Common myeloid progenitor, CD34-positive (primary cell): ENCODE results near the gene PAPSS1.

Experiments
- CTCF ChIA-PET: fragments of 350-600 bp; sonication (Branson Sonifier 250); formaldehyde crosslinking; loops from one replicate; lab custom pipeline; 2021; ENCODE audit warnings: antibody characterized with exemption; lab: Charles Lee
- POLR2A ChIA-PET: fragments of 350-600 bp; sonication (Branson Sonifier 250); formaldehyde crosslinking; loops from one replicate; lab custom pipeline; 2021; ENCODE audit warnings: antibody characterized with exemption; lab: Charles Lee
- DNase-seq, 3 donors: peaks; one replicate each; pipeline versions ENCODE4 v3.0.0 to v3.0.0-alpha.2; 2013
- H3K27ac ChIP-seq, 2 experiments: 1 replicate in 1 of 2; 2 replicates in 1 of 2; pipeline ENCODE4 v1.7.0; 2013; ENCODE audit warnings: inconsistent platforms in 2 of 2, low read length in 2 of 2, mild to moderate bottlenecking in 2 of 2, low read depth in 1 of 2, moderate library complexity in 1 of 2; ENCODE audit not compliant: severe bottlenecking in 2 of 2, insufficient read depth in 1 of 2, poor library complexity in 1 of 2
- H3K27me3 ChIP-seq, 5 experiments: replicated peaks in 2 of 5; 1 replicate in 3 of 5; 2 replicates in 2 of 5; pipeline versions ENCODE4 v1.6.1 to v1.7.0; 2013; ENCODE audit warnings: low read length in 4 of 5, mild to moderate bottlenecking in 2 of 5, moderate library complexity in 2 of 5, inconsistent platforms in 1 of 5; ENCODE audit not compliant: insufficient read depth in 5 of 5, control insufficient read depth in 4 of 5
- H3K36me3 ChIP-seq, 4 experiments: 1 replicate in 2 of 4; 2 replicates in 2 of 4; pipeline versions ENCODE4 v1.6.1 to v1.7.0; 2013; ENCODE audit warnings: low read length in 3 of 4, control low read depth in 1 of 4, mild to moderate bottlenecking in 1 of 4; ENCODE audit not compliant: control insufficient read depth in 4 of 4, insufficient read depth in 4 of 4
- H3K4me1 ChIP-seq, 4 experiments: 1 replicate in 3 of 4; 2 replicates in 1 of 4; pipeline versions ENCODE4 v1.6.1 to v1.7.1; 2013; ENCODE audit warnings: low read length in 3 of 4, mild to moderate bottlenecking in 3 of 4, control low read depth in 1 of 4, inconsistent platforms in 1 of 4, moderate library complexity in 1 of 4; ENCODE audit not compliant: control insufficient read depth in 4 of 4, insufficient read depth in 4 of 4; ENCODE audit errors: control extremely low read depth in 1 of 4
- H3K4me3 ChIP-seq, 7 experiments: 1 replicate in 4 of 7; 2 replicates in 3 of 7; pipeline versions ENCODE4 v1.5.1 to v1.7.0; 2013; ENCODE audit warnings: mild to moderate bottlenecking in 7 of 7, low read length in 6 of 7, moderate library complexity in 6 of 7, inconsistent platforms in 2 of 7, low read depth in 2 of 7, control low read depth in 1 of 7; ENCODE audit not compliant: insufficient read depth in 4 of 7, control insufficient read depth in 1 of 7; ENCODE audit errors: extremely low read depth in 1 of 7
- H3K9me3 ChIP-seq, 5 experiments: 1 replicate in 4 of 5; 2 replicates in 1 of 5; pipeline versions ENCODE4 v1.6.1 to v1.7.1; 2013; ENCODE audit warnings: low read length in 4 of 5, mild to moderate bottlenecking in 2 of 5, inconsistent platforms in 1 of 5, low read depth in 1 of 5, moderate library complexity in 1 of 5; ENCODE audit not compliant: control insufficient read depth in 4 of 5, insufficient read depth in 2 of 5; ENCODE audit errors: control extremely low read depth in 1 of 5
- WGBS: methylation state at CpG from one replicate; pipeline ENCODE4 v1.1.5; 2013; ENCODE audit not compliant: insufficient coverage; 5-methylcytosine and 5-hydroxymethylcytosine counted together

The PAPSS1 gene

DNA sequence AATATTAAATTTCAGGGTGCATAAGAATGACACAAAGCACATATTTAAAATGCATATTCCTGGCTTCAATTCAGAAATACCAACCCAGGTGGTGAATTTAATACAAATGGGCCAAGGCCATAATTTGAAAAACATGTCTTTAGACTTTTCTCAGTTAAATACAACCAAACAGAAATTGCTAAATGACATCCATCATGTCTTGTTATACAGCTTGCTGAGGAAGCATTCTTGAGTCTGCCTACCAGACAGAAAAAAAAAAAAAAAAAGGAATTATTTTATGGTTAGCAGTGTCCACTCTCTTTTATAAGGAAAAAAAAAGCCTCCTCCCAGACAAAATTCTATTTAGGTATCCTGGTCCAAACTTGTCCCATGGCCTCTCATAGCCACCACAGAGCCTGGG lies 119.1 kb downstream of the PAPSS1 start:
- POLR2A ChIA-PET = no interaction called here
- CTCF ChIA-PET = no interaction called here
- H3K27ac ChIP-seq = no peak overlapping the region

DNA sequence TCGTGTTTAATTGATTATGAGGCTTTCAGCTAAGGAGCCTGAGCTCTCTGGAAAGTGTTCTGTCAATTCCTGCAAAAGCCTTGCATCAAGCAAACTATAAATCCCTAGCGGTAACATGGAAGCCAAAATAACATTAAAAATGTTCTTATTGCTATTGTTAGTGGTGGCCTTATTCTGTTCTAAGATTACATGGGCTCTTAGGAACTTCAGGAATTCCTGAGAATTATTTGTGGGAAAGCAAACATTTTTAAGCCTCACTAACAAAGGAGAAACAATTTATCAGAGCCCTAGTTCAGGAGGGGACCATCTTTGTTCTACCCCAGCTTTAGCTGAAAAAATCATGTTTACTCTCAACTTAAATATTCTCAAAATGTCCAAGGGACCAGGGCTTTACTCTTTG lies 119.6 kb downstream of the PAPSS1 start:
- Histone ChIP-seq H3K27ac (no peak overlapping the region), H3K27me3 (no peaks in the 10 kb centered on the region), H3K4me1 (no peaks in the 10 kb centered on the region), H3K4me3 (no peak overlapping the region), H3K36me3 (no peaks in the 10 kb centered on the region), H3K9me3 (no peaks in the 10 kb centered on the region)
- no peak for DNase-seq
- ChIA-PET CTCF (interaction anchor here (1.1 kb wide), 1 partner anchor 27 kb away, joined by 3 read pairs; no protein-coding TSS in a partner anchor), POLR2A (no interaction called here)
- WGBS = 100% methylated on average over 1 of the region's 2 CpGs

More for the DNA sequence above, 119.1 kb downstream of the PAPSS1 start:
- no peaks in the 10 kb centered on the region for H3K36me3 ChIP-seq
- no peak overlapping the region for H3K4me3 ChIP-seq
- no peaks in the 10 kb centered on the region for H3K4me1 ChIP-seq
- no peak for DNase-seq
- H3K27me3 ChIP-seq = no peaks in the 10 kb centered on the region
- no peaks in the 10 kb centered on the region for H3K9me3 ChIP-seq

DNA sequence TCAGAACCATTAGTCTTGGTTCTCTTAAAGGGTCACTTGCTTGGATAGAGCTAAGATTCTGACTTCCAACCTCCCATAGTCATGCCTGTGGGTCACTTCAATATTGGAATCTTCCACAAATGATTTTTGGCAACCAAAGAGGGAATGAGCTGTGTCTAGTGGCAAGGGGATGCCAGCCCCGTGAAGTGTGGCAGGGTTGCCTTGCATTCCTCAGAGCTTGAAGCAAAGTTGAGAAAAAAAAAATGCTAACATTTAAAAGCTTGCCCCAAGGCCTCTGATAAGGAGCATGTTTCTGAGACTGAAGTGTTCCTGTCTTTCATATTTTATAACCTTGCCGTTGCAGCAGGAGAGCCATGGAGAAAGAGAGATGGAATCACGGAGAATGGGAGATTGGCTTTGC lies 120.2 kb downstream of the PAPSS1 start:
- Histone ChIP-seq H3K27me3 (no peaks in the 10 kb centered on the region), H3K4me1 (no peaks in the 10 kb centered on the region), H3K36me3 (no peaks in the 10 kb centered on the region), H3K4me3 (no peak overlapping the region), H3K27ac (no peak overlapping the region), H3K9me3 (no peaks in the 10 kb centered on the region)
- ChIA-PET CTCF (interaction anchor here (1.1 kb wide), 1 partner anchor 28 kb away, joined by 3 read pairs; no protein-coding TSS in a partner anchor), POLR2A (no interaction called here)
- WGBS = 93% methylated on average over 3 of the region's 3 CpGs
- DNase-seq = no peak

DNA sequence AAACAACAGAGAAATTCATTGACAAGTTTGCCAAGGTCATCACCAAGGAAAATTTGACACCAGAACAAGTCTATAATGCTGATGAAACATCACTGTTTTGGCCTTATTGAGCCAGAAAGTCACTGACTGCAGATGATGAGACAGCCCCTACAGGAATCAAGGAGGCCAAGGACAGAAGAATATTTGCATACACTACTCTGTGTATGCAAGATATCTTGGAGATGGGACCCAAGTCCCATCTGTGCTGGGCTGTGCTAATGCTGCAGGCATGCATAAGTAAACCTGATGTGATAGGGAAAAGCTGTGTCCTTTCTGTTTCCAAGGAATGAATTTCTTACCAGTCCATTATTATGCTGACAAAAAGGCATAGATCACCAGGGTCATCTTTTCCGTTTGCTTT lies 126.8 kb downstream of the PAPSS1 start:
- WGBS = 100% methylated on average over 1 of the region's 1 CpG
- Histone ChIP-seq H3K4me3 (no peak overlapping the region), H3K27me3 (no peaks in the 10 kb centered on the region), H3K4me1 (peaks cover 0 to 3% (median 0%) of the 10 kb centered on the region in 4 experiments), H3K9me3 (peaks cover 2 to 24% (median 5%) of the 10 kb centered on the region in 5 experiments), H3K36me3 (no peaks in the 10 kb centered on the region), H3K27ac (no peak overlapping the region)
- ChIA-PET POLR2A (no interaction called here), CTCF (no interaction called here)
- DNase-seq = no peak

DNA sequence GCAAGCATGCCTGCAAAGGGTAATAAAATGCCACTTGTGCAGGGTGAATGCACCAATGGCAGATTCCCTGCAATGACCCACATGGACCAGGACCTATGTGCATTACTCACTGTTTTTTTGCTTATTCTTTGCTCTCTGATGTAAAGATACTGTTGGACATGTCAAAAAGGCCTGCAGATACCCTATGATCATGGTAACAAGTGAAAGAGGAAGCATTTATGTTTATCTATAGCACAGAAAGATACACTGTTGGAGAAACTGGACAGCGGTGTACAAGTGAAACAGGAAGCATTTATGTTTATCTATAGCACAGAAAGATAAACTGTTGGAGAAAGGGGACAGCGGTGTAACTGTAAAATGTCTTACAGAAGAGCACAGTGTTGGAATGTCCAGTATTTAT lies 127.5 kb downstream of the PAPSS1 start:
- peak in 1 of 3 donors; percentile 26 for DNase-seq
- Histone ChIP-seq H3K27me3 (no peaks in the 10 kb centered on the region), H3K9me3 (peaks cover 2 to 29% (median 5%) of the 10 kb centered on the region in 5 experiments), H3K4me1 (peaks cover 0 to 3% (median 0%) of the 10 kb centered on the region in 4 experiments), H3K36me3 (no peaks in the 10 kb centered on the region), H3K27ac (no peak overlapping the region), H3K4me3 (no peak overlapping the region)
- WGBS = 80% methylated on average over 2 of the region's 2 CpGs
- ChIA-PET POLR2A (no interaction called here), CTCF (no interaction called here)

DNA sequence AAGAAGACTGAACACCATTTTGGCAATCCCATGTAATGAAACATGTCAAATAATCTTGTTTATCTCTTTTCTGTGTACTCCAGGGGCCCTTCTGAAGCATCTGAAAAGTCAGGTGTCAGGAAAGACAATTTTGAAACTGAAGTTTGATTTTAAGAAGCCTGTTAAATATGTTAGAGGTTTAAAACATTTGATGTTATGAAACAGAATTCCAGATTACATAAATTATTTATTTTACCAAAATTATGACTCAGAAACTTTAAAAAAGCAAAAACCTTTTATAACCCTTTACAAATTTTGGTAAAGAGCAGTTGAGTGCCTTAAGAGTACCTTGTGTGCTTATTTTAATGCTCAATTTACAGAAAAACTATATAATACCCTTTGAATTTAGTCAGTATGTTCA lies 130.8 kb downstream of the PAPSS1 start:
- H3K4me3 ChIP-seq = no peak overlapping the region
- ChIA-PET CTCF (no interaction called here), POLR2A (no interaction called here)
- DNase-seq = no peak
- peaks cover 0 to 3% (median 0%) of the 10 kb centered on the region in 4 experiments for H3K4me1 ChIP-seq
- no peaks in the 10 kb centered on the region for H3K36me3 ChIP-seq
- no peaks in the 10 kb centered on the region for H3K27me3 ChIP-seq
- H3K27ac ChIP-seq = no peak overlapping the region
- H3K9me3 ChIP-seq = peaks cover 2 to 35% (median 8%) of the 10 kb centered on the region in 5 experiments

DNA sequence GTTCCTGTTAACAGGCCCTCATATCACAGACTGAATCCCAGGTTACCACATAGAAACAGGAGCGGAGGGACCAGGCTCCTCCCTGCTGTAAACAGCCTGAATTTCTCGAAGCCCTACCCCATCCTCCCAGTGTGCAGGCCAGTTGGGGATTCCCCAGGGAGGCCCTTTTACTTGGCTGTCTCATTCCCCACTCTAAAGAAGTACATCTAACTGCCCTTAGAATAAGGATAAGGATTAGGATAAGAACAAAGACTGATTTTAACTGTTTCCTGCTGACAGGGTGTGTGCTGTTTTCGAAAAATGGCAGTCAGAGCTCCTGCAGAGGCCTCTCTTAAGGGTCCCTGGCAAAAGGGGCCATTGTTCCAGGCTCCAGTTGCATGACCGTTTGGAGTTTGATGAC lies 133.7 kb downstream of the PAPSS1 start:
- 69% methylated on average over 4 of the region's 4 CpGs for WGBS
- no peak overlapping the region for H3K27ac ChIP-seq
- POLR2A ChIA-PET = no interaction called here
- H3K36me3 ChIP-seq = no peaks in the 10 kb centered on the region
- no peaks in the 10 kb centered on the region for H3K27me3 ChIP-seq
- peaks cover 2 to 29% (median 8%) of the 10 kb centered on the region in 5 experiments for H3K9me3 ChIP-seq
- no peak overlapping the region for H3K4me3 ChIP-seq
- CTCF ChIA-PET = no interaction called here
- no peaks in the 10 kb centered on the region for H3K4me1 ChIP-seq
- DNase-seq = no peak
